Epidermal melanocyte (primary cell): ENCODE measurements around the gene FNBP1.
A peak's percentile ranks its signal among the peaks of the same experiment; 100 is the strongest.

ENCODE experiments used
- DNase-seq: peaks from one replicate; pipeline ENCODE4 v3.0.0; 2011; ENCODE audit warnings: low spot score; ENCODE audit not compliant: insufficient read length

Gene FNBP1

GRCh38 chr9:129929496-129930125, 113.4 kb downstream of the FNBP1 start:
- no peak for DNase-seq

GRCh38 chr9:129923589-129923988, 119.4 kb downstream of the FNBP1 start:
- no peak for DNase-seq

GRCh38 chr9:129921905-129922304, 121.1 kb downstream of the FNBP1 start:
- DNase-seq, result no peak

- DNase-seq, result no peak
Observed at GRCh38 chr9:129919841-129920240, 123.1 kb downstream of the FNBP1 start.

- no peak for DNase-seq
Observed at GRCh38 chr9:129919277-129919676, 123.7 kb downstream of the FNBP1 start.

DNA sequence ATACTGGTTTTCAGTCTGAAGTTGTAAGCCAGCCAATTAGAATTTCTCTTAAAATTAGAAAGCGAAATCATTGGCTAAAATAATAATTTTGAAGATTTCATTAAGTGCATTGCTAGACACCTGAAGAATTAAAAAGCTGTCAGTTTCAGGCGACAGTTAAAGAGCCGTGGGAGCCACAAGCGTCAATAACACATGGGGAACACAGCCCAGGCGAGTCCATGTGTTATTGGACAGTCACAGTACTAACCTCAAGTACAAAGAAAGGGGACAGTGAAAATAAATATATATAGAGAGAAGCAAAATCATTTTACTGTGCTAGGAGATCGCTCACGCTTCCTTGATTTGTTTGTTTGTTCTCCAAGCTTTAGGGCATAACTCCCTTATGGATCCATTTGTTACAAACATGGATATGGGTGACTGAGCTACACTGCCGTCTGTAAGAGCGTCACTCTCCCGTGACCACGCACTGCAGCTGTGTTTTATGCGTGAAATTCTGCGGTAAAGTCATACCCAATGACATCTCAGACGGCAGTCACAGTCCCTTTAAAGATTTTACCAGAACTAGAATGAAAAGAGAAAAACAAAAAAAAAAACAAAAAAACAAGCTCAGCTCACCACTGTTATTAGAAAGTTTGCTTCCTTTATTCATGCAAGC, 124.6 kb downstream of the FNBP1 start:
- DNase-seq, result no peak

GRCh38 chr9:129916707-129917106, 126.3 kb downstream of the FNBP1 start:
- no peak for DNase-seq

DNA sequence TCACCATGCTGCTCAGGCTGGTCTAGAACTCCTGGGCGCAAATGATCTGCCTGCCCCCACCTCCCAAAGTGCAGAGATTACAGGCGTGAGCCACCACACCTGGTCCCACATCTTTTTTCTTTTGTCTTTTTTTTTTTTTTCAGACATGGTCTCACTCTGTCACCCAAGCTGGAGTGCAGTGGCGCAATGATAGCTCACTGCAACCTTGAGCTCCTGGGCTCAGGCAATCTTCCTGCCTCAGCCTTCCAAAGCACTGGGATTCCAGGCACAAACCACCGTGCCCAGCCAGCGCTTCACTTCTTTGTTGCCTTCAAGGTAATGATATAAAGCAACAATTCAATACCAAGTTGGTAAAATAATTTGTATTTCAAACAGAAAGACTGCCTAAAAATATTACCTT, 128.9 kb downstream of the FNBP1 start:
- no peak for DNase-seq

DNA sequence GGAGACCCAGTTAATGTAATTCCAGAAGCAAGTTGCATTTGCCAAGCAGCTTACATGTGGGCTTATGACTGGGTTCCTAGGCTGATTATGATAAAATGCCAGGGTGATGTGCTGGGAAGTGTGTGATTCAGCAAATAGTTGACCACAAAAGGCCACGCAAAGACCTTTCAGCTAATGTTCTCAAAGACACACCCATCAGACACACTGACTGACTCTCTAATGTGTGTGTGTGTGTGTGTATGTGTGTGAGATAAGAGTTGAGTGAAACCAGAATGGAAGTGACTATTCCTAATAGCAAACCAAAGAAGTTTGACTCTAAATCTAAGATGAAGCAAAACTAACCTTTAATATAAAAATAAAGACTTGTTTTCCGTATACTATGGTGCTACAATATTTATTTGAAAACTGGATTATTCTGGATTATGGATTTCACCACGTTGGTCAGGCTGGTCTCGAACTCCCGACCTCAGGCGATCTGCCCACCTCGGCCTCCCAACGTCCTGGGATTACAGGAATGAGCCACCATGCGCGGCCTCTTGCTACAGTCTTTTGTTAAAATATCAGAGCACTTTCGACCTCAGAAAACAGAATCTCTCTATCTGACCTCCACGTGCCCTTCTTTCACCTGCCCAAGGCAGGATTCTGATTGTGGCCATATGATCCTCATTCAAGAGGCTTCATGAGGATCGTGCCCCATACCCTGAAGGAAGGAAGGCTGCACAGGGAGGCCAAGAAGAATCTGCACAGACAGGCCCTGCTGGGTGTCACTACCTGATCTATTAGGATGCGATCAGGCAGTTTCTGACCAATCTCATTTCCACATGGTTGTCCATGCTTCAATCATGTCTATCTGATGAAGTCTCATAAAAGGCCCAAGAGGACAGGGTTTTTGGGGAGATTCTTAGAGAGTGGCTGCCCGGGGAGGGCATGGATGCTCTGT, 132.1 kb downstream of the FNBP1 start:
- peak; percentile 55 for DNase-seq

DNA sequence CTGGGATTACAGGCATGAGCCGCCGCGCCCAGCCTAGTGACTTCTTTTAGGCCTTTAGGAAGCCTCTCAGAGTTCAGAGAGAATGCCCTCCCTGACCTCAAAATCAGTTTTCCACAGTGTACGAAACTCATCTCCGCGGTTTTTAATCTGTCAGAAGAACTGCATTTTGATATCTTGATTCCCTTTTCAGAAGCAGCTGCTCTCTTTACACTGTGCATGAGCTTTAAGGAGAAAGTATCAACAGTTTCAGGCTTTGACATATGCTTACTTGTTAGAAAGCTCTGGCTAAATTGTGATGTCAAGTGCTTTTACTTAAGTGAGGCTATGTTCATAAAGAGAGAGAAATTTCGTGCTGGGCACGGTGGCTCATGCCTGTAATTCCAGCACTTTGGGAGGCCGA, 133.1 kb downstream of the FNBP1 start:
- DNase-seq, result no peak

GRCh38 chr9:129908906-129909305, 134.1 kb downstream of the FNBP1 start:
- DNase-seq, result no peak

DNA sequence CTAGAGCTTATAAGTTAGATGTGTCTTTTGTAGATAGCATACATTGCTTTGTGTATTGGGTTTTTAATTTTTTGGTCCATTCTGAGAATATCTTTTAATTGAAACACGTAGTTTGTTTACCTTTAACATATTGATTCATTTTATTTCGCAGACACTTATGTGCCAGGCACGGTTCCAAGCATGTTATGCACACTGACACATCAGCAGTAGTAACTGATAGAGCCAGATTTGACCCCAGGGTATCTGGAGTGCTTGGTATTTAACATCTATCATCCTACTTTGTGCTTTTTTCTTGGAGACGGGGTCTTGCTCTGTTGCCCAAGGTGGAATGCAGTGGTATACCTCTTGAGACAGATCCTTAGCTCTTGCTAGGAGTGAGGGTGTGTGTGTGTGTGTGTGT, 135.8 kb downstream of the FNBP1 start:
- no peak for DNase-seq

DNA sequence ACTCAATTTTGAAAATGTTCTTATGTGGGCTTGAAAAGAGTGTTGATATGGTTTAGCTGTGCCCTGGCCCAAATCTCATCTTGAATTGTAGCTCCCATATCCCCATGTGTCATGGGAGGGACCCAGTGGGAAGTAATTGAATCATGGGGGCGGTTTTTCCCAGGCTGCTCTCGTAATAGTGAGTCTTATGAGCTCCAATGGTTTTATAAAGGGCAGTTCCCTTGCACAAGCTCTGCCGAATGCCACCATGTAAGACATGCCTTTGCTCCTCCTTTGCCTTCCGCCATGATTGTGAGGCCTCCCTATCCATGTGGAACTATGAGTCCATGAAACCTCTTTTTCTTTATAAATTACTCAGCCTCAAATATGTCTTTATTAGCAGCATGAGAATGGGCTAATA, 136.7 kb downstream of the FNBP1 start:
- DNase-seq, result no peak

- DNase-seq, result no peak
Observed at GRCh38 chr9:129904734-129905133, 138.3 kb downstream of the FNBP1 start.

DNA sequence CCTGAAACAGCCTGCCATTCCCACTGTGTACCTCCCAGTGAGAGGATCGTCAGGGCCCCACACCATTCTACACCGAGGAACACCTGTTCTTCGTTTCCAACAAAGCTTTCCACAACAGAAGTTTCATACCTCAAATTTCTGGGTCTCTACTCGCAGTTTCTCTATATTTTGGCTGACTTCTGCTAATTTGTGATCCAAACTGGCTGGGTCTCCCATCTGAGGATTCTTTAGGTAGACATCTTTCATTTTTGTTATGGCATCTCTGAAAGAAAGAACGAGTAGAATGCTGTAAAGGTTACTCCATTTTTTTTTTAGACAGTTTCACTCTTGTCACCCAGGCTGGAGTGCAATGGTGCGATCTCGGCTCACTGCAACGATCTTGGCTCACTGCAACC, 140.3 kb downstream of the FNBP1 start:
- DNase-seq, result no peak

DNA sequence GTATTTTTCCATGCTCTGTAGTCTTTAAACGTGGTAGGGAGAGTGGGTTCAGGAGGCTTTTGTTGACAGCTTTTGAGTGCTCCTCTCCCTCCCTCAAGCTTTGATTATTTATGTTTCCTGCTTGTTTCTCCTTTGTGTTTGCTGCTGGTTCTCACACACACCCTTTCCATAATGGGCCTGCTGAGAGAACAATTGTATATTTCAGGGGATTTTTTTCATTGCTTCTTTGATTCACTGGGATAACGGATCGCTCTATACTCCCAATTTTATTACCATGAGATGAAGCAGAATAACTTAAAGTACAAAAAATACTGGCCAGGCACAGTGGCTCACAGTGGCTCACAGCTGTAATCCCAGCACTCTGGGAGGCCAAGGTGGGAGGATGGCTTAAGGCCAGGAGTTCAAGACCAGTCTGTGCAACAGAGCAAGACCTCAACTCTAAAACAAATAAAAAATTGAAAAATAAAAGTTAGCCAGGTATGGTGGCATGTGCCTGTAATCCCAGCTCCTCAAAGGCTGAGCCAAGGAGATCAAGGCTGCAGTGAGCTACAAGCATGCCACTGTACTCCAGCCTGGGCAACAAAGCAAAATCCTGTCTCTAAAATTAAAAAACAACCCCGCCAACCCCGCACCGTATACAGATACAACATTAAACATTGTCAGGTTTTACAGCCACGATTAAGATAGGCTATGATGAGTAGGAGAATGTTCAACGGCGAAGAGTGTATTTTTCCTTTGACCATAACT, 140.8 kb downstream of the FNBP1 start:
- DNase-seq, result no peak

- no peak for DNase-seq
Observed at GRCh38 chr9:129900263-129901027, 142.5 kb downstream of the FNBP1 start.

DNA sequence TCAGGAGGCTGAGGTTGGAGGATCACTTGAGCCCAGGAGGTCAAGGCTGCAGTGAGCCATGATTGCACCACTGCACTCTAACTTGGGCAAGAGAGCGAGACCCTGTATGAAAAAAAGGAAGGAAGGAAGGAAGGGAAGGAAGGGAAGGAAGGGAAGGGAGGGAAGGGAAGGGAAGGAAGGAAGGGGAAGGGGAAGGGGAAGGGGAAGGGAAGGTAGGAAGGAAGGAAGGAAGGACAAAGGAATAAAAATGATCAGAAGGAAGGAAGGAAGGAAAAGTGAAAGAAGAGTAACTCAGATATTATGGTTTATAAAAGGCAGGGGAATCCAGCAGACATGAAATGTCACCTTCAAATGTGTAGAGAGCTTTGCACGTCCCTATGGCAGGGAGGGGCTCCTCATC, 143.4 kb downstream of the FNBP1 start:
- no peak for DNase-seq

DNA sequence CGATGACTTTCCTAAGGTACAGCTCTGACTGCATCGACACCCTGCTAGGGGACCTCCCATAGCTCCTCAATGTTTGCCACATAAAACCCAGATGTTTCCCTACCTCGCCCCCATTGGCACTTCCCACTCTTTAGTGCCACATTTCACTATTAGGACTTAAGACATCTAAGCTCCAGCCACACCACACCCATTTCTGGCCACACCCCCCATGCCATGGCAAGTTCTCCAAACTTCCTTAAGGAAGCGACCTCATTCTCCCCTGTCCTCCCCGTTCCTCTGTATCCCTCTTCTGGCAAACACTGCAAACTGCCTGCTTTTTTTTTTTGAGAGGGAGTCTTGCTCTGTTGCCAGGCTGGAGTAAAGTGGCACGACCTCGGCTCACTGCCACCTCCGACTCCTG, 144.8 kb downstream of the FNBP1 start:
- no peak for DNase-seq

DNA sequence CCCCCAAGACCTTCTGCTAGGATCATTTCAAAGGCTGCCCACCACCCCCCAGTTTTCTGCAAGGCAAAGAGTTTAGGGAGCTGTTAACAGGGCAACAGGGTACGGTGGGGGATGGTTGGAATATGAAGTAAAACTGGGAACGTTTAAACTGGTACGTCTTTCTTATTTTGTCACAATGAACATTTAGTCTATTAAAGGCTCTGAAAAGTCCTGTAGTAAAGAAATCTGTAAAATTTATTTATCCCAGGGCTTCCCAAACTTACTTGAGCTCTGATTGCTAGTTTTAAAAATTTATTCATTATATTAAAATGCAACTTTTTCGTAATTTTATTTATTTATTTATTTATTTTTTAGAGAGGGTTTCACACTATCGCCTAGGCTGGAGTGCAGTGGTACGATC, 145.7 kb downstream of the FNBP1 start:
- DNase-seq, result no peak
